Activated naive CD4-positive, alpha-beta T cell treated with anti-CD3 and anti-CD28 coated beads, Interleukin-2, amount 50 U/mL, for 24 hours (primary cell): ENCODE measurements around the gene CACNA2D3.

ENCODE experiments used
- H3K27ac Mint-ChIP-seq: one replicate; pipeline ENCODE4 v1.8.0; 2021; ENCODE audit warnings: mild to moderate bottlenecking, mixed read lengths
- H3K27me3 Mint-ChIP-seq: one replicate; pipeline ENCODE4 v1.8.0; 2021; ENCODE audit warnings: mixed read lengths
- H3K36me3 Mint-ChIP-seq: one replicate; pipeline ENCODE4 v1.8.0; 2021; ENCODE audit warnings: mixed read lengths
- H3K4me1 Mint-ChIP-seq: one replicate; pipeline ENCODE4 v1.8.0; 2021; ENCODE audit warnings: mixed read lengths
- H3K4me3 Mint-ChIP-seq: one replicate; pipeline ENCODE4 v1.8.0; 2021; ENCODE audit warnings: mild to moderate bottlenecking, mixed read lengths
- H3K9me3 Mint-ChIP-seq: one replicate; pipeline ENCODE4 v1.8.0; 2021; ENCODE audit warnings: mixed read lengths

Gene CACNA2D3

GRCh38 chr3:54710954-54711353 is 588.6 kb downstream of the CACNA2D3 start:
- H3K4me3 Mint-ChIP-seq = no peak overlapping the region

DNA sequence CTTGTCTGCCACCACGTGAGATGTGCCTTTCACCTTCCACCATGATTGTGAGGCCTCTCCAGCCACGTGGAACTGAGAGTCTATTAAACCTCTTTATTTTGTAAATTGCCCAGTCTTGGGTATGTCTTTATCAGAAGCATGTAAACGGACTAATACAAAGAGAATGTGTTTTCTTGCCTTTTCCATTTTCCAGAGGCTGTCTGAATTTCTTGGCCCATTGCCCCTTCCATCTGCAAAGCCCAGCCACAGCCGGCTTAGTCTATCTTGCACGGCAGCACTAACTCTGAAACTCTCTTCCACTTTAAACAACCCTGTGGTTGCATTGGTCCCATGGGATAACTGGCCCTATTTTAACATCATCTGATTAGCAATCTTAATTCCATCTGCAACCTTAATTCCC is 590.2 kb downstream of the CACNA2D3 start:
- no peaks in the 10 kb centered on the region for H3K36me3 Mint-ChIP-seq
- no peaks in the 10 kb centered on the region for H3K9me3 Mint-ChIP-seq
- H3K27ac Mint-ChIP-seq = no peak overlapping the region

More at GRCh38 chr3:54710954-54711353, 588.6 kb downstream of the CACNA2D3 start:
- Mint-ChIP-seq H3K27ac (no peak overlapping the region), H3K27me3 (no peaks in the 10 kb centered on the region), H3K36me3 (no peaks in the 10 kb centered on the region), H3K4me1 (no peaks in the 10 kb centered on the region), H3K9me3 (no peaks in the 10 kb centered on the region)

DNA sequence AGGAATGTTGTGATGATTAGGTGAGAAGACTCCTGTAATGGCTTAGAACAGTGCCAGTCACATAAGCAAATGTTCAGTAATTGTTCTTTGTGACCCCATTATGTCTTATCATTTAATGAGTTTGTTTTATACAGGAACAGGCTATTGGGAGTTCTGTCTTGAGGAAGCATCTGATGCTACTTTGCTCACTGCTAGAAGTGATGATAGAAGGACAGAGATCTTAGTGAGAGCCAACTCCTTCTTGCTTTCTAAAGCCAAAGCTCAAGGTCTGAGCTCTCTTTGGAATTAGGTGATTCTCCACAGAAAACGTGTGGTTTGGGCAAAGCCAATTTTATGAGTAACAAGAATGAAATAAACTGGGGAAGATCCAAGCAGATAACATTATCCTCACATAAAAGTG is 590.7 kb downstream of the CACNA2D3 start:
- Mint-ChIP-seq H3K27me3 (no peaks in the 10 kb centered on the region), H3K9me3 (no peaks in the 10 kb centered on the region), H3K4me1 (no peaks in the 10 kb centered on the region), H3K36me3 (no peaks in the 10 kb centered on the region), H3K27ac (no peak overlapping the region), H3K4me3 (no peak overlapping the region)

More for the DNA sequence above, 590.2 kb downstream of the CACNA2D3 start:
- Mint-ChIP-seq H3K27me3 (no peaks in the 10 kb centered on the region), H3K4me1 (no peaks in the 10 kb centered on the region), H3K4me3 (no peak overlapping the region)

DNA sequence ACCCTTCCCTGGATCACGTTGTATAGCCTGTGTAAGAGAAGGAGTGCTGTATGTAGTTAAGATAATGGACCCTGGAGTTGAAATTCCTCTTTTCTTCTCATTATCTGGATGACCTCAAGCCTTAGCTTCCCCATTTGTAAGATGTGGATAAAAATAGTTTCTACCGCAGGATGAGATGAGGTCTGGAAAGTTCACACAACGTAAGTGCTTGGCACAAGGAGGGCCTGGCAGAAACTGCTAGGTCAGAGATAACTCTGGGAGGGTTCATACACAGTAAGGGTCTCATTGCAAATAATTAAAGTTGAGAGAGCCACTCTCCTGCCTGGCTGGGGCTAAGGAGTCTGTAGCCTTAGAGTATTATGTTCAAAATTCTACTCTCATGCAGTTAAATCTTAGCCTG is 591.1 kb downstream of the CACNA2D3 start:
- Mint-ChIP-seq H3K9me3 (no peaks in the 10 kb centered on the region), H3K4me1 (no peaks in the 10 kb centered on the region), H3K36me3 (no peaks in the 10 kb centered on the region), H3K4me3 (no peak overlapping the region), H3K27me3 (no peaks in the 10 kb centered on the region), H3K27ac (no peak overlapping the region)

GRCh38 chr3:54714035-54714434 is 591.7 kb downstream of the CACNA2D3 start:
- Mint-ChIP-seq H3K4me3 (no peak overlapping the region), H3K9me3 (no peaks in the 10 kb centered on the region), H3K27me3 (no peaks in the 10 kb centered on the region), H3K36me3 (no peaks in the 10 kb centered on the region), H3K4me1 (no peaks in the 10 kb centered on the region), H3K27ac (no peak overlapping the region)

DNA sequence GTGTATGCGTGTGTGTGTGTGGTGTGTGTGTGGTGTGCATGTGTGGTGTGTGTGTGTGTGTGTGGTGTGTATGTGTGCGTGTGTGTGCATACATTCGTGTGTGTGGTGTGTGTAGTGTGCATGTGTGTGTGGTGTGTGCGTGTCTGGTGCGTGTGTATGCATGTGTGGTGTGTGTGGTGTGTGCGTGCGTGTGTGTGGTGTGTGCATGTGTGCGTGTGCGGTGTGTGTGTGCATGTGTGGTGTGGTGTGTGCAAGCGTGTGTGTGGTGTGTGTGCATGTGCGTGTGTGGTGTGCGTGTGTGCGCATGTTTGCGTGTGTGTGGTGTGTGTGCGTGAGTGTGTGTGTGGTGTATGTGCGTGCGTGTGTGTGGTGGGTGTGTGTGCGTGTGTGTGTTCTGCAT is 595.2 kb downstream of the CACNA2D3 start:
- Mint-ChIP-seq H3K9me3 (no peaks in the 10 kb centered on the region), H3K36me3 (no peaks in the 10 kb centered on the region), H3K27me3 (no peaks in the 10 kb centered on the region), H3K27ac (no peak overlapping the region), H3K4me3 (no peak overlapping the region), H3K4me1 (no peaks in the 10 kb centered on the region)

DNA sequence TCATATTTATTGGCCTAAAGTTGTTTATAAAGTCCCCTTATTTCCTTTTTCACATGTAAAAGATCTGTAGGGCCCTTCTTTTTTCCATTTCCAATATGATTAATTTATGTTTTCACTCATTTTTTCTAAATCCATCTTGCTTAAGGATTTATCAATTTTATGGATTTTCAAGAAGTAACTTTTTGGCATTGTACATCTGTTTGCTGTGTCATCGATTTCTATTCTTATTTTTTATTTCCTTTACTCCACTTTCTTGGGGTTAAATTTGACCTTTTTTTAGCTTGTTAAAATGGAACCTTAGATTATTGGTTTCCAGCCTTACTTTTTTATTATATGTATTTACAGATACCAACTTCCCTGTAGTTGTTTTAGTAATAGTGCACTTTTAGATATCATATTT is 597.6 kb downstream of the CACNA2D3 start:
- no peaks in the 10 kb centered on the region for H3K4me1 Mint-ChIP-seq
- H3K4me3 Mint-ChIP-seq = no peak overlapping the region
- H3K27ac Mint-ChIP-seq = no peak overlapping the region
- H3K9me3 Mint-ChIP-seq = peaks cover 6% of the 10 kb centered on the region
- H3K36me3 Mint-ChIP-seq = no peaks in the 10 kb centered on the region
- no peaks in the 10 kb centered on the region for H3K27me3 Mint-ChIP-seq

DNA sequence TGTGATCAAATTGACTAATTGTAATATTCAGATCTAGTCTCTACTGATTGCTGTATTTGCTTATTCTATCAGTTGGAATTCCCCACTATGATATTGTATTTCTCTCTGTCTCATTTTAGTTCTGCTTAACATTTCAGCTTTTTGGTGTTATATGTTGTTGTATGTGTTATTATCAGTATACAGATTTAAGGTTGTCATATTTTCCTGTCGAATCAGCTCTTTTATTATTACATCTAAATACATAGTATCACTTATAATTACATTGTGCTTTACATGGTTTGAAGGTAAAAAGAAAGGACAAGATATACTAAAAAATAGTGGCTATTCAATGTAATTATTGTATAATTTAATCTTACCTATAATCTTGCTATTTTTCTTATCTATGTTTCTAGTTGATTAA is 598.3 kb downstream of the CACNA2D3 start:
- H3K4me1 Mint-ChIP-seq = no peaks in the 10 kb centered on the region
- H3K9me3 Mint-ChIP-seq = peaks cover 7% of the 10 kb centered on the region
- no peaks in the 10 kb centered on the region for H3K36me3 Mint-ChIP-seq
- no peak overlapping the region for H3K4me3 Mint-ChIP-seq
- H3K27me3 Mint-ChIP-seq = no peaks in the 10 kb centered on the region
- no peak overlapping the region for H3K27ac Mint-ChIP-seq

DNA sequence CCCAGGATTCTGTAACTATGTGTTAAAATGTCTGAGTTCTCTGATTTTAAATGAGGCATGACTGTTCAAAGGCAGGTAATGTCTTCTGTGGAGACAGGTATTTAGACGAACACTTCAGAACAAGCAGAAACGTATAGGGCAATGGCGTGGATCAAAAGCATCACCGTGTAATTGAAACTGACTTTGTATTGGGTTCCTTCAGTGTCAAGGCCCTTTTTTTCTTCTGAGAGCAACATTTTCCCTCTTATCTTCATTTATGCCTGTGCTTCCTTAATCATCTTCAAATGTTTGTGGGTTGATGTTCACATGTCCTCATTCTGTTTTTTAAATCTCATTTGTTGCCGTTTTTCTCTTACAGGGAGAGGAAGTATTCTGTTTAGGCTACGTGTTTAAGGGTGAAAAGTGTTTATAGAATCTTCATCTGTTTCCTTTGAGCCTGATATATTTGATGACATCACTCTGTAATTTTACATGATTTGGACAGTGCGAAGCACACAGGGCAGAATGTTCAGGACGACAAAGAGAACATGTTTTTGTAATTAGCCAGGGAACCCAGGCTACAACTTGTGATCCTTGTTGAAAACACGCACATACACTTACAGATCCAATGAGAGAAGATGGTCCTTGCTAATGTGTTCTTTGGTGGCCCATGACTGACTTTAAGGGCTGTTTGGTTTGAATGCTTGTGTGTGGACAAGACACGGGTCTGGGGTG is 609.5 kb downstream of the CACNA2D3 start:
- Mint-ChIP-seq H3K4me1 (no peaks in the 10 kb centered on the region), H3K9me3 (peaks cover 13% of the 10 kb centered on the region), H3K4me3 (no peak overlapping the region), H3K27me3 (no peaks in the 10 kb centered on the region), H3K36me3 (no peaks in the 10 kb centered on the region), H3K27ac (no peak overlapping the region)

DNA sequence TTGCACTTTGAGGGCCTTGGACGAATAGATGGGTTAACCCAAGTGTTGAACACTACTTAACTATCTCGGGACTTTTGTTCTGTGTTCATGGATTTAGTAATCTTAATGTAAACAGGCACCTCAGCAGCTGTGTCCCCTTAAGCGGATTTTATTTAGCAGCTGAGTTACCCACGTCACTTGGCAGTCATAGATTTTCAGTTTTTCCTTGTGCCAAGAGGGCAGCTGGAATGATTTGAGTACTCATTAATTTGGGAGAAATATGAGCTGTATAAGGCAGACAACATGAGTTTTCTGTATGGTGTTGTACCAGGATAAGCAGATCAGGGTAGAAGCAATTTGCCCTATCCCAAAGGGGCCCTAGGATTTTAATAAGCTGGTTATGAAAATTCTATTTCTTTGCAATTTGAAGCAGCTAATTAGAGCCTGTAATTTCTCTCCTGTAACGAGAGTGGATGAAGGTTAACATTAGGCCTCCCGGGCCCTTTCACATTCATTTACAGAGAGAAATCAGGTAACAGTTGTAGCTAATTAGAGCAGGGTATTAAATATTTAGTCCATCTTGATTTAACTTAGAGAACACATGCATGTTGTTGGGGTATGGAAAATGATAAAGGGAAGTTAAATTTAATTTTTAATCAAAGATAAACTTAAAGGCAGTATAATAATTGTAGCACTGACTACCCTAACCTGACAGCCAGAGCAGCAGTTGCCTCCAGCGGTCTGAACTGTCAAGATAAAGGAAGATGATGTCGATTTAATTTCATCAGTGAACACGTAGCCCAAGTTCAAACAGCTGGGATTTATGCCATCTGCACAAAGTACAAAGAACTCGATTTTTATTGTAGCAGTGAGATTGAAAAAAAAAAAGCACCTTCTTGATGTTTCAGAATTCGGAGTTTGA is 611.0 kb downstream of the CACNA2D3 start:
- no peaks in the 10 kb centered on the region for H3K4me1 Mint-ChIP-seq
- H3K4me3 Mint-ChIP-seq = no peak overlapping the region
- H3K36me3 Mint-ChIP-seq = no peaks in the 10 kb centered on the region
- no peak overlapping the region for H3K27ac Mint-ChIP-seq
- H3K9me3 Mint-ChIP-seq = peaks cover 3% of the 10 kb centered on the region
- H3K27me3 Mint-ChIP-seq = no peaks in the 10 kb centered on the region

GRCh38 chr3:54736459-54736858 is 614.1 kb downstream of the CACNA2D3 start:
- Mint-ChIP-seq H3K9me3 (no peaks in the 10 kb centered on the region), H3K27me3 (no peaks in the 10 kb centered on the region), H3K4me3 (no peak overlapping the region), H3K27ac (no peak overlapping the region), H3K36me3 (no peaks in the 10 kb centered on the region), H3K4me1 (no peaks in the 10 kb centered on the region)

DNA sequence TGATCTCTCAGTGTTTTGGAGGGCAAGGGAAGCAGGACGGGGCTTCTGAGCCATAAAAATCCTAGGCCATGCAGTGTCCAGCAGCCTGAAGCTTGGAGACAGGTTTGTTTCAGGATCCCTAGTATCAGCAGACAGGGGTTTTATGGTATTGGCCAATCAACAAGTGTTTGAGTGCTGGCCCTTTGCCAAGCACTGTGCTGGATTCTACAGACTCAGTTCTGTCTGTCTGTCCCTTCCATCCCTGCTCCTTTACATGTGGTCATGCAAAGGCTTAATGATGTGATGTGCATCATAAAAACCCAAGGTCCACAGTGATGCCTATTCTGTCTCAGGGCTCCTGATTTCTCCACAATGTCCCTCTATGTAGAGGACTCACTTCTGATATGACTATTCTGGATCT is 621.4 kb downstream of the CACNA2D3 start:
- no peak overlapping the region for H3K4me3 Mint-ChIP-seq
- no peaks in the 10 kb centered on the region for H3K4me1 Mint-ChIP-seq
- no peaks in the 10 kb centered on the region for H3K36me3 Mint-ChIP-seq
- no peaks in the 10 kb centered on the region for H3K27me3 Mint-ChIP-seq
- no peak overlapping the region for H3K27ac Mint-ChIP-seq
- no peaks in the 10 kb centered on the region for H3K9me3 Mint-ChIP-seq

GRCh38 chr3:54744291-54744690 is 621.9 kb downstream of the CACNA2D3 start:
- H3K4me1 Mint-ChIP-seq = no peaks in the 10 kb centered on the region
- no peak overlapping the region for H3K4me3 Mint-ChIP-seq
- no peak overlapping the region for H3K27ac Mint-ChIP-seq
- H3K27me3 Mint-ChIP-seq = no peaks in the 10 kb centered on the region
- H3K36me3 Mint-ChIP-seq = no peaks in the 10 kb centered on the region
- H3K9me3 Mint-ChIP-seq = no peaks in the 10 kb centered on the region

- H3K9me3 Mint-ChIP-seq = no peaks in the 10 kb centered on the region
- no peaks in the 10 kb centered on the region for H3K36me3 Mint-ChIP-seq
- no peak overlapping the region for H3K4me3 Mint-ChIP-seq
- no peaks in the 10 kb centered on the region for H3K27me3 Mint-ChIP-seq
- H3K27ac Mint-ChIP-seq = no peak overlapping the region
- H3K4me1 Mint-ChIP-seq = no peaks in the 10 kb centered on the region
These were observed 623.5 kb downstream of the CACNA2D3 start for GRCh38 chr3:54745843-54746242.

- Mint-ChIP-seq H3K27me3 (peaks cover 2% of the 10 kb centered on the region), H3K4me1 (no peaks in the 10 kb centered on the region), H3K9me3 (no peaks in the 10 kb centered on the region), H3K4me3 (no peak overlapping the region), H3K36me3 (no peaks in the 10 kb centered on the region), H3K27ac (no peak overlapping the region)
These were observed 624.4 kb downstream of the CACNA2D3 start for GRCh38 chr3:54746722-54747121.

GRCh38 chr3:54755756-54756155 is 633.4 kb downstream of the CACNA2D3 start:
- no peaks in the 10 kb centered on the region for H3K9me3 Mint-ChIP-seq
- H3K4me1 Mint-ChIP-seq = no peaks in the 10 kb centered on the region
- H3K4me3 Mint-ChIP-seq = no peak overlapping the region
- no peak overlapping the region for H3K27ac Mint-ChIP-seq
- H3K36me3 Mint-ChIP-seq = no peaks in the 10 kb centered on the region
- peaks cover 2% of the 10 kb centered on the region for H3K27me3 Mint-ChIP-seq
